Chondrocyte (in vitro differentiated cells): ENCODE data around the gene PCDHGB1. TPM values are rescaled to one million over a fixed set of nuclear protein-coding genes. Genes with fewer than 3 reads are reported as not detected.
"Not testable (repeated sequence)": the region's sequence is repeated elsewhere in the genome, so short reads cannot be mapped to it uniquely, and the experiment has no call there.

Experiments used
- DNase-seq: peaks from one replicate; pipeline ENCODE4 v3.0.0; 2021; ENCODE audit warnings: mixed read lengths, low spot score
- H3K27ac Mint-ChIP-seq: one replicate; pipeline ENCODE4 v1.8.0; 2021; ENCODE audit warnings: mild to moderate bottlenecking, moderate library complexity, mixed read lengths; ENCODE audit not compliant: unreplicated experiment
- H3K27me3 Mint-ChIP-seq: 2 replicates; pipeline ENCODE4 v1.8.0; 2021; ENCODE audit warnings: low read depth, mixed read lengths
- H3K36me3 Mint-ChIP-seq: 2 replicates; pipeline ENCODE4 v1.8.0; 2021; ENCODE audit warnings: low read depth, mixed read lengths
- H3K4me1 Mint-ChIP-seq: 2 replicates; pipeline ENCODE4 v1.8.0; 2021; ENCODE audit warnings: low read depth, mild to moderate bottlenecking, mixed read lengths
- H3K4me3 Mint-ChIP-seq: one replicate; pipeline ENCODE4 v1.8.0; 2021; ENCODE audit warnings: mild to moderate bottlenecking, moderate library complexity, mixed read lengths; ENCODE audit not compliant: unreplicated experiment
- H3K9me3 Mint-ChIP-seq: 2 replicates; pipeline ENCODE4 v1.8.0; 2021; ENCODE audit warnings: low read depth, mixed read lengths
- CTCF ChIP-seq: fragments of 200-600 bp; sonication (generic); IDR thresholded peaks from 2 replicates; pipeline ENCODE4 v1.5.0; 2021; ENCODE audit warnings: antibody characterized with exemption, mild to moderate bottlenecking, moderate library complexity
- total RNA-seq: library from RNA; stranded (reverse); gene quantifications from 3 replicates; pipeline ENCODE4 v1.2.1, GENCODE V29; 2021

The PCDHGB1 gene
- total RNA-seq, 1 donor from 2014 or later: 2.7 TPM

GRCh38 chr5:141369994-141370848 lies 20.3 kb downstream of the PCDHGB1 start, which contains the start of gene PCDHGB3:
Gene PCDHGB3, plus strand, starts transcription at chr5:141370242. Its CDS starts 153 bp downstream, at chr5:141370395.
- Mint-ChIP-seq H3K36me3 (peaks cover 10% of the 10 kb centered on the region), H3K4me3 (no peak within 1 kb of the TSS), H3K27ac (no peak within 1 kb of the TSS)

GRCh38 chr5:141371572-141372475 lies 21.9 kb downstream of the PCDHGB1 start:
- no peaks in the 10 kb centered on the region for H3K4me1 Mint-ChIP-seq
- peaks cover 11% of the 10 kb centered on the region for H3K36me3 Mint-ChIP-seq
- peaks cover 51% of the 10 kb centered on the region for H3K9me3 Mint-ChIP-seq
- no peak overlapping the region for H3K27ac Mint-ChIP-seq
- no peak overlapping the region for H3K4me3 Mint-ChIP-seq
- no peak for DNase-seq
- TF ChIP-seq CTCF: no peak
- no peaks in the 10 kb centered on the region for H3K27me3 Mint-ChIP-seq

More at GRCh38 chr5:141369994-141370848, 20.3 kb downstream of the PCDHGB1 start, which contains the start of gene PCDHGB3:
- no peak for DNase-seq
- no peak for TF ChIP-seq CTCF
- H3K27me3 Mint-ChIP-seq: no peaks in the 10 kb centered on the region
- H3K4me1 Mint-ChIP-seq: no peaks in the 10 kb centered on the region
- peaks cover 53% of the 10 kb centered on the region for H3K9me3 Mint-ChIP-seq

GRCh38 chr5:141373673-141374317 lies 23.9 kb downstream of the PCDHGB1 start, which contains the start of gene PCDHGA6:
Gene PCDHGA6, plus strand, starts transcription at chr5:141373891. Its CDS starts 193 bp downstream, at chr5:141374084.
- Mint-ChIP-seq H3K4me1 (no peaks in the 10 kb centered on the region), H3K36me3 (peaks cover 11% of the 10 kb centered on the region), H3K4me3 (no peak within 1 kb of the TSS), H3K27ac (no peak within 1 kb of the TSS), H3K9me3 (peaks cover 56% of the 10 kb centered on the region), H3K27me3 (no peaks in the 10 kb centered on the region)
- no peak for DNase-seq
- no peak for TF ChIP-seq CTCF

- Mint-ChIP-seq H3K36me3 (peaks cover 11% of the 10 kb centered on the region), H3K9me3 (peaks cover 55% of the 10 kb centered on the region), H3K27me3 (no peaks in the 10 kb centered on the region), H3K4me3 (no peak overlapping the region), H3K4me1 (no peaks in the 10 kb centered on the region), H3K27ac (no peak overlapping the region)
- no peak for TF ChIP-seq CTCF
- no peak for DNase-seq
Measured at GRCh38 chr5:141374627-141375026, 24.7 kb downstream of the PCDHGB1 start.

GRCh38 chr5:141375444-141376155 lies 25.7 kb downstream of the PCDHGB1 start:
- peaks cover 59% of the 10 kb centered on the region for H3K9me3 Mint-ChIP-seq
- not testable (repeated sequence) for DNase-seq, H3K4me3 Mint-ChIP-seq, H3K27ac Mint-ChIP-seq, H3K27me3 Mint-ChIP-seq, H3K4me1 Mint-ChIP-seq
- H3K36me3 Mint-ChIP-seq: peaks cover 11% of the 10 kb centered on the region
